ENCODE measurements around the gene CNTD1. TPM values are rescaled to one million over a fixed set of nuclear protein-coding genes. Genes with fewer than 3 reads are reported as not detected.

CNTD1 gene
- total RNA-seq, 4 donors from 2014 or later = 0.20 to 0.93 (median 0.78) TPM; not detected in 1

- no peak for ATAC-seq
Measured at GRCh38 chr17:42787266-42787665, 11.4 kb upstream of the CNTD1 start.

GRCh38 chr17:42791948-42792347 lies 6.7 kb upstream of the CNTD1 start:
- WGBS, 2 donors (ENCODE audit: low coverage in 1 of 2) = 62 to 74% methylated on average over 2 of the region's 2 CpGs
- Histone ChIP-seq H3K4me3 (no peak overlapping the region), H3K4me1 (peaks cover 0 to 9% (median 0%) of the 10 kb centered on the region in 3 donors), H3K9me3 (no peaks in the 10 kb centered on the region), H3K27me3 (no peaks in the 10 kb centered on the region), H3K27ac (no peak overlapping the region), H3K36me3 (peaks cover 0 to 26% of the 10 kb centered on the region in 2 donors)
- ATAC-seq = no peak
- TF ChIP-seq POLR2A (IDR thresholded peaks at IDR 0.05) (no peak), EP300 (IDR thresholded peaks at IDR 0.05) (no peak), CTCF (IDR thresholded peaks at IDR 0.05) (no peak), POLR2AphosphoS5 (IDR thresholded peaks at IDR 0.05) (no peak)

More at GRCh38 chr17:42787266-42787665, 11.4 kb upstream of the CNTD1 start:
- 78 to 95% methylated on average over 2 to 4 of the region's 11 CpGs for WGBS, 2 donors (ENCODE audit: low coverage in 1 of 2)
- Histone ChIP-seq H3K36me3 (no peaks in the 10 kb centered on the region), H3K27me3 (peaks cover 37% of the 10 kb centered on the region), H3K4me1 (peaks cover 0 to 32% (median 2%) of the 10 kb centered on the region in 3 donors), H3K27ac (no peak overlapping the region), H3K4me3 (no peak overlapping the region), H3K9me3 (no peaks in the 10 kb centered on the region)
- TF ChIP-seq EP300 (IDR thresholded peaks at IDR 0.05) = no peak
- TF ChIP-seq POLR2A (IDR thresholded peaks at IDR 0.05) = no peak
- TF ChIP-seq CTCF (IDR thresholded peaks at IDR 0.05) = no peak

GRCh38 chr17:42792545-42792944 lies 6.1 kb upstream of the CNTD1 start:
- Histone ChIP-seq H3K4me3 (no peak overlapping the region), H3K27me3 (no peaks in the 10 kb centered on the region), H3K9me3 (no peaks in the 10 kb centered on the region), H3K36me3 (peaks cover 0 to 30% of the 10 kb centered on the region in 2 donors), H3K27ac (no peak overlapping the region), H3K4me1 (peaks cover 2 to 15% (median 3%) of the 10 kb centered on the region in 3 donors)
- 63 to 64% methylated on average over 5 of the region's 5 CpGs for WGBS, 2 donors (ENCODE audit: low coverage in 1 of 2)
- ATAC-seq = no peak
- no peak for TF ChIP-seq POLR2A (IDR thresholded peaks at IDR 0.05)

GRCh38 chr17:42795061-42795460 lies 3.6 kb upstream of the CNTD1 start:
- TF ChIP-seq CTCF (IDR thresholded peaks at IDR 0.05) (no peak), EP300 (IDR thresholded peaks at IDR 0.05) (no peak), POLR2AphosphoS5 (IDR thresholded peaks at IDR 0.05) (no peak), POLR2A (IDR thresholded peaks at IDR 0.05) (no peak)
- Histone ChIP-seq H3K4me3 (no peak overlapping the region), H3K4me1 (peaks cover 5 to 29% (median 11%) of the 10 kb centered on the region in 3 donors), H3K9me3 (no peaks in the 10 kb centered on the region), H3K36me3 (peaks cover 0 to 30% of the 10 kb centered on the region in 2 donors), H3K27me3 (no peaks in the 10 kb centered on the region), H3K27ac (no peak overlapping the region)
- ATAC-seq = no peak
- WGBS, 2 donors (ENCODE audit: low coverage in 1 of 2) = 25 to 61% methylated on average over 1 to 4 of the region's 4 CpGs

- H3K4me1 ChIP-seq = peaks cover 5 to 29% (median 11%) of the 10 kb centered on the region in 3 donors
- no peak for ATAC-seq
- H3K4me3 ChIP-seq = no peak overlapping the region
- H3K27ac ChIP-seq = no peak overlapping the region
- WGBS, 2 donors (ENCODE audit: low coverage in 1 of 2) = 67 to 91% methylated on average over 3 to 4 of the region's 10 CpGs
- no peaks in the 10 kb centered on the region for H3K27me3 ChIP-seq
- TF ChIP-seq POLR2A (IDR thresholded peaks at IDR 0.05) (no peak), CTCF (IDR thresholded peaks at IDR 0.05) (no peak), EP300 (IDR thresholded peaks at IDR 0.05) (no peak), POLR2AphosphoS5 (IDR thresholded peaks at IDR 0.05) (no peak)
- peaks cover 0 to 30% of the 10 kb centered on the region in 2 donors for H3K36me3 ChIP-seq
- H3K9me3 ChIP-seq = no peaks in the 10 kb centered on the region
Measured at GRCh38 chr17:42795465-42795864, 3.2 kb upstream of the CNTD1 start.
